ENCODE results near the gene RENBP. TPM values are rescaled to one million over a fixed set of nuclear protein-coding genes. Genes with fewer than 3 reads are reported as not detected.

Gene RENBP
- total and polyA plus RNA-seq, 11 donors = 5.1 to 35.5 (median 9.9) TPM

DNA sequence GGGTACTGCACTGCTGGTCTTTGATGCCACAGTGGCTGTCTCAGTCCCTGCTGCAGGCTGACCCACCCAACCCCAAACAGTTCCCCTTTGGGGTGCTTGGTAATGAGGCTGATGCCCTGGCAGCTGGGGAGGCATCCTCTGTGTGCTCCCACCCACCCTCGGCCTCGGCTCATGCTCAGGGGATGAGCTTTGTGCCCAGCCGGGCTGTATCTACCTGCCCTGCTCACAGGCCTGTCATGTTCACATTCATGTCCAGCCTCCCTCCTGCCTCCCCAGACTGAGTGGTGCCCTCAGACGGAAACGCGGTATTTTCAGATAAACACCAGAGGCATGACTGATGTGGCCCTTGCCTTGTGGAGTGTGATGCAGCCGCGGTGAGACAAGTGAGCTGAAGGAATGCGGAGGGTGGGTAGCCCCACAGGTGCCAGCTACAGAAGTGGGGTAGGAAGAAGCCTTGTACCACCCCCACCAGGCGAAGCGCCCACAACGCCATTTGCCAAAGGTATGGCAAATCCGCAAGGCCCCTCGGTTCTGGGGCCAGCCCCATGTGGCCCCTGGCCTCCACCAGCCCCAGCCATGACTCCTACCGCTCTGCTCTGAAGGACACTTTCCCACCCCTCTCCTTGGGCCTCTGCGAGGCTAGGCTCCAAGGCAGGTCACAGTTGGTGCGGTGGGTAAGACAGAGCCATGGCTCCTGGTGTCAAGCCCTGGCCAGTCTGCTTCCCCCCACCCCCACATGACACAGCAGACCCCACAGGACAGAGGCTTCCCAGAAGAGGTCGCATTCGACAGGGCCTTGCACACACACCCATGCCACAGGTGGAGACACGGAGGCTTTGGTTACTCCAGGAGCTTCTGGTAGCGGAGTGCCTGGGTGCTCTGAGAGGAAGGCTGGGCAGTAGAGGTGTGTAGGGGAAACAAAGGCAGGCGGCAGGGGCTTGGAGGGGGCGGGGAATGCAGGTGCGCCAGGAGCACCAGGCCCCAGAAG is 1.8 kb upstream of the RENBP start:
- ATAC-seq = no peak
- H3K27me3 ChIP-seq = peaks cover 0 to 16% (median 0%) of the 10 kb centered on the region in 9 donors
- no peaks in the 10 kb centered on the region for H3K9me3 ChIP-seq
- H3K36me3 ChIP-seq = peaks cover 0 to 24% (median 21%) of the 10 kb centered on the region in 9 donors
- no peak for TF ChIP-seq CTCF (IDR thresholded peaks at IDR 0.05)
- TF ChIP-seq POLR2A (IDR thresholded peaks at IDR 0.05) = no peak
- peak overlapping the region in 2 of 12 donors; percentile 74 to 86 for H3K27ac ChIP-seq
- peaks cover 0 to 36% (median 8%) of the 10 kb centered on the region in 12 donors for H3K4me1 ChIP-seq
- H3K4me3 ChIP-seq = no peak overlapping the region
- WGBS, 4 donors = 86 to 94% (median 86%) methylated on average over 24 of the region's 24 CpGs
- intact Hi-C loops (cut with DNase I) = loop anchor here in 1 of 10 donors (2.0 kb wide), 1 partner anchor 17 kb away; no protein-coding TSS in a partner anchor
- DNase-seq = no peak

- peaks cover 0 to 28% (median 0%) of the 10 kb centered on the region in 9 donors for H3K27me3 ChIP-seq
- H3K36me3 ChIP-seq = peaks cover 0 to 10% (median 6%) of the 10 kb centered on the region in 9 donors
- peak overlapping the region in 11 of 12 donors; percentile 4 to 59 (median 45) for H3K4me3 ChIP-seq
- no peak for TF ChIP-seq CTCF (IDR thresholded peaks at IDR 0.05)
- TF ChIP-seq POLR2A (IDR thresholded peaks at IDR 0.05) = no peak
- ATAC-seq (no peak), DNase-seq (no peak)
- intact Hi-C loops (cut with DNase I) = no loop called here
- peak overlapping the region in 6 of 12 donors; percentile 8 to 63 (median 41) for H3K27ac ChIP-seq
- H3K9me3 ChIP-seq = no peaks in the 10 kb centered on the region
- WGBS, 4 donors = 42 to 71% (median 59%) methylated on average over 1 to 6 of the region's 6 CpGs
- peaks cover 0 to 30% (median 7%) of the 10 kb centered on the region in 12 donors for H3K4me1 ChIP-seq
Measured at GRCh38 chrX:153944800-153945150, 332 bp upstream of the RENBP start.

DNA sequence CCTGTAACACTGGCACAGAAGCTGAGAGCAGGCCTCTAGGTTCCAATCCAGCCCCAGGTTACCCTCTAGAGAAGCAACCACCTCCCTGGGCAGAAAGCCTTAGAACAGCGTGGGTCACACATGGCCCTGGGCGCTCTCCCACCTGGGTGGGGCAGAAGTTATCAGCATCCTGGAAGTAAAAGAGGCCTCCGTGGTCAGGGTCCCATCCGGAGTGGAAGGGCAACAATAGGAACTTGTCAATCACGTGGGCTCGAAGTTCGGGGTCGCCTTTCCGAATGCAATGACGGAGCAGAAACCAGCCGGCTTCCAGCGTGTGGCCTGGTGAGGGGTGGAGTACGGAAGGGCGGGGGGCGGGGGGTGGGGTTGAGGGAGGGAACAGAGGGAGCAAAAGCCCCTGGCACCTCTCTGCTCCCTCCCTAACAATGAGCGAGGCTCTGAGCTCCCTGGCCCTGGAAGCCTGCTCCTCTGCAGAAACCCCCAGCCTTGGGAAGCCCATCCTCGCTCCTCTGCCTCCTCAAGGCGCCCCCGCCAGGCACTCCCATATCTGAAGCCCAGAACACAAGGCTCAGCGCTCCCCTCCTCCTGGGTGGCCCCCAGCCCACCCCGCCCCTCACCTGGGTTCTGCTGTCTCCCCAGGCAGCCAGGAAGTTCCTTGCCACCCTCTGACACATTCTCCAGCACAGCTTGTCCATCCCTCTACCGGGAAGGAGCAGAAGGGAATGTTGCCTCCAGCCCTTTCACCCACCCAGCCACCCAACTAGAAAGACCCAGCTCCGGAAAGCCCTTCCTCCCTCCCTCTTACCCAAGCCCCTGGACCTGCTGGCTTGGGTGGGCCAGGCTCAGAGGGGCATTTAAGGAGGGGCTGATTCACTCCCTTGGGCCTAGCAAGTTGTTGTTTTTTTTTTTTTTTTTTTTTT is 2.8 kb downstream of the RENBP start:
- H3K36me3 ChIP-seq = no peaks in the 10 kb centered on the region
- H3K27me3 ChIP-seq = peaks cover 0 to 28% (median 0%) of the 10 kb centered on the region in 9 donors
- peak overlapping the region in 4 of 12 donors; percentile 8 to 52 (median 16) for H3K27ac ChIP-seq
- H3K4me3 ChIP-seq = peak overlapping the region in 4 of 12 donors; percentile 6 to 35 (median 14)
- TF ChIP-seq POLR2A (IDR thresholded peaks at IDR 0.05) (no peak), CTCF (IDR thresholded peaks at IDR 0.05) (no peak)
- peak in 1 of 4 donors; percentile 51 for ATAC-seq
- H3K9me3 ChIP-seq = no peaks in the 10 kb centered on the region
- DNase-seq = no peak
- intact Hi-C loops (cut with DNase I) = no loop called here
- WGBS, 4 donors = 52 to 63% (median 56%) methylated on average over 17 to 23 of the region's 23 CpGs
- H3K4me1 ChIP-seq = peaks cover 0 to 9% (median 0%) of the 10 kb centered on the region in 12 donors
